HG03520 (cell line): ENCODE measurements around the gene SLCO2A1.

Experiments used
- ATAC-seq: cut with Tn5 transposase; IDR thresholded peaks from one replicate; pipeline ENCODE4 v1.9.1; 2021; ENCODE audit warnings: mild to moderate bottlenecking, moderate library complexity; ENCODE audit not compliant: unreplicated experiment

SLCO2A1 gene

GRCh38 chr3:134035836-134036235 is 6.1 kb upstream of the SLCO2A1 start:
- ATAC-seq = no peak

- no peak for ATAC-seq
Observed at GRCh38 chr3:134034005-134034785, 4.5 kb upstream of the SLCO2A1 start.

GRCh38 chr3:134033315-134033996 is 3.7 kb upstream of the SLCO2A1 start:
- no peak for ATAC-seq

- ATAC-seq = no peak
Observed at GRCh38 chr3:134031348-134031915, 1.7 kb upstream of the SLCO2A1 start.

- no peak for ATAC-seq
Observed at GRCh38 chr3:134030379-134031347, 938 bp upstream of the SLCO2A1 start.

- ATAC-seq = no peak
Observed at GRCh38 chr3:134029256-134029733, 430 bp downstream of the SLCO2A1 start.

- no peak for ATAC-seq
Observed at GRCh38 chr3:134028486-134029255, 1.1 kb downstream of the SLCO2A1 start.

- no peak for ATAC-seq
Observed at GRCh38 chr3:134027631-134028030, 2.1 kb downstream of the SLCO2A1 start.

GRCh38 chr3:134020135-134020680 is 9.5 kb downstream of the SLCO2A1 start:
- no peak for ATAC-seq

GRCh38 chr3:134018850-134019249 is 10.9 kb downstream of the SLCO2A1 start:
- ATAC-seq = no peak

GRCh38 chr3:134018406-134018805 is 11.3 kb downstream of the SLCO2A1 start:
- ATAC-seq = no peak

GRCh38 chr3:134017490-134017889 is 12.2 kb downstream of the SLCO2A1 start:
- ATAC-seq = no peak

GRCh38 chr3:134014270-134014669 is 15.5 kb downstream of the SLCO2A1 start:
- ATAC-seq = no peak

- ATAC-seq = no peak
Observed at GRCh38 chr3:134013280-134013679, 16.4 kb downstream of the SLCO2A1 start.

- ATAC-seq = no peak
Observed at GRCh38 chr3:134009345-134010000, 20.3 kb downstream of the SLCO2A1 start.

GRCh38 chr3:134008630-134009156 is 21.0 kb downstream of the SLCO2A1 start:
- no peak for ATAC-seq

GRCh38 chr3:134007819-134008218 is 21.9 kb downstream of the SLCO2A1 start:
- no peak for ATAC-seq

- no peak for ATAC-seq
Observed at GRCh38 chr3:134004841-134005240, 24.9 kb downstream of the SLCO2A1 start.

GRCh38 chr3:134003066-134003465 is 26.7 kb downstream of the SLCO2A1 start:
- no peak for ATAC-seq
